ENCODE results near the gene EOGT. TPM values are rescaled to one million over a fixed set of nuclear protein-coding genes. Genes with fewer than 3 reads are reported as not detected.

Gene EOGT
- total RNA-seq, 1 experiment from 2014 or later: 21.0 TPM

DNA sequence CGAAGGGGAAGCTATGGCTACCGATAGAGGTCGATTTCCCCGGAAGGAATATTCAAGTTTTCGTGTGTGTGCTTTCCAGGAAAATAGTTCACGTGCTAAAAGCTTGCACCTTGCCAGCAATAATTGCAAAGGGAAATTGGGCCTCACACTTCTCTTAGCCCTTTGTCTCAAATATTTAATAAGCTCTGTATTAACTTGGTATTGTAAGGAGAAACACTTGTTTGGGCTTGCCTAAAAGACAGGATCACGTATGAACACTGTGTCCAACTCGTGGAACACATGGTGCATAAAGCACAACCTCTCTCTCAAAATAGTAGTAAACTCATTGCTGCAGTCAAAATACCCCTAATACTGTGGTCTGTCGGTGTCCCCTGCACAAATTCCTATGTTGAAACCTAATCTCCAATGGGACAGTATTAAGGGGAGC lies 39.0 kb upstream of the EOGT start:
- no peaks in the 10 kb centered on the region for H3K9me3 Mint-ChIP-seq (ENCODE audit: low read depth, unreplicated experiment)
- TF ChIP-seq, protein P1, sequence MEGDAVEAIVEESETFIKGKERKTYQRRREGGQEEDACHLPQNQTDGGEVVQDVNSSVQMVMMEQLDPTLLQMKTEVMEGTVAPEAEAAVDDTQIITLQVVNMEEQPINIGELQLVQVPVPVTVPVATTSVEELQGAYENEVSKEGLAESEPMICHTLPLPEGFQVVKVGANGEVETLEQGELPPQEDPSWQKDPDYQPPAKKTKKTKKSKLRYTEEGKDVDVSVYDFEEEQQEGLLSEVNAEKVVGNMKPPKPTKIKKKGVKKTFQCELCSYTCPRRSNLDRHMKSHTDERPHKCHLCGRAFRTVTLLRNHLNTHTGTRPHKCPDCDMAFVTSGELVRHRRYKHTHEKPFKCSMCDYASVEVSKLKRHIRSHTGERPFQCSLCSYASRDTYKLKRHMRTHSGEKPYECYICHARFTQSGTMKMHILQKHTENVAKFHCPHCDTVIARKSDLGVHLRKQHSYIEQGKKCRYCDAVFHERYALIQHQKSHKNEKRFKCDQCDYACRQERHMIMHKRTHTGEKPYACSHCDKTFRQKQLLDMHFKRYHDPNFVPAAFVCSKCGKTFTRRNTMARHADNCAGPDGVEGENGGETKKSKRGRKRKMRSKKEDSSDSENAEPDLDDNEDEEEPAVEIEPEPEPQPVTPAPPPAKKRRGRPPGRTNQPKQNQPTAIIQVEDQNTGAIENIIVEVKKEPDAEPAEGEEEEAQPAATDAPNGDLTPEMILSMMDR (IDR thresholded peaks at IDR 0.05; ENCODE audit: unreplicated experiment): no peak
- no peaks in the 10 kb centered on the region for H3K27me3 Mint-ChIP-seq (ENCODE audit: unreplicated experiment)
- DNase-seq: no peak
- intact Hi-C loops (cut with micrococcal nuclease; ENCODE audit: unreplicated experiment): loop anchor here (2.0 kb wide), 1 partner anchor 28 kb away; the partner anchor contains the start of gene UBA3
- no peaks in the 10 kb centered on the region for H3K4me1 Mint-ChIP-seq (ENCODE audit: low read depth, unreplicated experiment)
- H3K36me3 Mint-ChIP-seq (ENCODE audit: insufficient read depth, unreplicated experiment): peaks cover 38% of the 10 kb centered on the region
- H3K4me3 Mint-ChIP-seq (ENCODE audit: low read depth, unreplicated experiment): peak overlapping the region; percentile 97
- no TSS peak for BruUV-seq (replicated peaks)
- CTCF ChIA-PET: interaction anchor here (1.3 kb wide), 1 partner anchor 38 kb away, joined by 3 read pairs; no protein-coding TSS in a partner anchor
- peak overlapping the region; percentile 98 for H3K27ac Mint-ChIP-seq (ENCODE audit: unreplicated experiment)

DNA sequence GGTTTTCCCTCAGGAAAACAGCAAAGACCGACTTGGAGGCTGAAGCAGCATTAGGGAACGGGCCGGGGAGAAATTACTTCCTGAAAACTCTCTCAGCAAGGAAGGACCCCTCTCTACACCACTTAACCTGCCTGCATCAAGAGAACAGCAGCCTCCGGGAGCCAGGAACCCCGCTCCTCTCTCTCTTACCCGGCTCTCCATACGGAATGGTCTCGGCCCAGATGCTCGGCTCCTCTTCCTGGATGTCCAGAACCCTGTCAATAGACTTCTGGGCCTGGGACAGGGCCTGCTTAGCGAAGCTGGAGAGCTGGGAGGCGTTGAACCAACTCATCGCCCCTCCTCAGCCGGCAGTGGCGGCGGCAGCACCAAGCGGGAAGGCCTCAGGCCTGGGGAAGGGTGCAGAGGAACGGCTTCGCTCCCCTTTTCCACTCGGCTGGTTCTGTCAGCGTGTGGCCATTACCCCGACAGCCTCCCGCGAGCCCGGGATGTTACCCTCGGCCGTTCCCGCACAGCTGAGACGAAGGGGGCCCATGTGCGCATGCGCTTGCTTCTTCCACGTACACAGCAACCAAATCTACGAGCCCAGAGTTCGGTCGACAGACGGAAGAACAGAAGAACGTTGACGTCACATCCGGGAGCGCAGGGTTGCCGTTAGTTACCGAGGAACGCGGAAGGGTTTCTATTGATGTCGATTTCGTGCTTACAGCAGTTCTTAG lies 38.4 kb upstream of the EOGT start, which contains the start of gene TMF1:
TSS of gene TMF1 (minus strand) at position 578 of the 716 bp plus-strand sequence. CDS start at position 331, 247 bp downstream.
- BruUV-seq (replicated peaks): no TSS peak
- H3K4me3 Mint-ChIP-seq (ENCODE audit: low read depth, unreplicated experiment): peak within 1 kb of the TSS; percentile 97
- DNase-seq: peak; percentile 96
- H3K9me3 Mint-ChIP-seq (ENCODE audit: low read depth, unreplicated experiment): no peaks in the 10 kb centered on the region
- no peaks in the 10 kb centered on the region for H3K27me3 Mint-ChIP-seq (ENCODE audit: unreplicated experiment)
- H3K36me3 Mint-ChIP-seq (ENCODE audit: insufficient read depth, unreplicated experiment): peaks cover 38% of the 10 kb centered on the region
- CTCF ChIA-PET: interaction anchor here (0.9 to 1.3 kb wide), 2 partner anchors 12 to 38 kb away, joined by 3 read pairs; no protein-coding TSS in a partner anchor
- peak within 1 kb of the TSS; percentile 98 for H3K27ac Mint-ChIP-seq (ENCODE audit: unreplicated experiment)
- intact Hi-C loops (cut with micrococcal nuclease; ENCODE audit: unreplicated experiment): loop anchor here (2.0 kb wide), 1 partner anchor 29 kb away; the partner anchor contains the start of gene UBA3
- H3K4me1 Mint-ChIP-seq (ENCODE audit: low read depth, unreplicated experiment): no peaks in the 10 kb centered on the region
- TF ChIP-seq, protein P1 (IDR thresholded peaks at IDR 0.05; ENCODE audit: unreplicated experiment): no peak

DNA sequence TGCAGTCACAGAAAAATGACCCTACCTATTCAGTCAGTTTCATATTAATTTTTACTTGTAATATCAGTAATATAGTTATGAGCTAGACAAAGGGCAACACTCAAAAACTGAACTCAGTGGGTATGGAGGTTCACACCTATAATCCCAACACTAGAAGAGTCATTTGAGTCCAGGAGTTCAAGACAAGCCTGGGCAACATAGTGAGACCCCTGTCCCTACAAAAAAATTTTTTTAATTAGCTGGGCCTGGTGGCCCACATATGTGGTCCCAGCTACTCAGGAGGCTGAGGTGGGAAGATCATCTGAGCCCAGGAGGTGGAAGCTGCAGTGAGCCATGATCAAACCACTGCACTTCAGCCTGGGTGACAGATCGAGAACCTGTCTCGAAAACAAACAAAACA lies 35.5 kb upstream of the EOGT start:
- no TSS peak for BruUV-seq (replicated peaks)
- Mint-ChIP-seq H3K9me3 (ENCODE audit: low read depth, unreplicated experiment) (no peaks in the 10 kb centered on the region), H3K4me3 (ENCODE audit: low read depth, unreplicated experiment) (no peak overlapping the region), H3K4me1 (ENCODE audit: low read depth, unreplicated experiment) (no peaks in the 10 kb centered on the region), H3K27ac (ENCODE audit: unreplicated experiment) (no peak overlapping the region), H3K36me3 (ENCODE audit: insufficient read depth, unreplicated experiment) (peaks cover 33% of the 10 kb centered on the region), H3K27me3 (ENCODE audit: unreplicated experiment) (no peaks in the 10 kb centered on the region)
- DNase-seq: no peak
- CTCF ChIA-PET: interaction anchor here (0.7 kb wide), 1 partner anchor 269 kb away, joined by 3 read pairs; no protein-coding TSS in a partner anchor
- TF ChIP-seq, protein P1 (IDR thresholded peaks at IDR 0.05; ENCODE audit: unreplicated experiment): no peak
- intact Hi-C loops (cut with micrococcal nuclease; ENCODE audit: unreplicated experiment): no loop called here

DNA sequence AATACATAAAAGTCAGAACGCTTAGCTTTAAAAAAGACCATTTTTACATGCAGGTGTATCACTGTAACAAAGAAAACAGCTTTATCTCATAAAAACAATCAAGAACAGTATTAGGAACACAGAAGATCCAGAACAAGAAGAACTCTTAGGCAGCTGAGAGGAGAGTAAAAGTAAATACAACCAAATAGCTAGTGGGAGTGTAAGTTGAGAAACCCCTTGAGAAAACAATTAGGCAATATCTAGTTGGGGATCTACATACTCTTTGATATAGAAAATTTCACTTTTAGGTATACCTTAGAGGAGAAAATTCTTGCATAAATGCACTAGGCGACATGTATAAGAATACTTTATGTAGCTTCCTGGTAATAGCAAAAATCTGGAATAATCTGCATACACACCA lies 31.1 kb upstream of the EOGT start:
- H3K4me1 Mint-ChIP-seq (ENCODE audit: low read depth, unreplicated experiment): no peaks in the 10 kb centered on the region
- DNase-seq: no peak
- BruUV-seq (replicated peaks): no TSS peak
- H3K27me3 Mint-ChIP-seq (ENCODE audit: unreplicated experiment): no peaks in the 10 kb centered on the region
- TF ChIP-seq, protein P1 (IDR thresholded peaks at IDR 0.05; ENCODE audit: unreplicated experiment): no peak
- CTCF ChIA-PET: no interaction called here
- peaks cover 21% of the 10 kb centered on the region for H3K36me3 Mint-ChIP-seq (ENCODE audit: insufficient read depth, unreplicated experiment)
- no peak overlapping the region for H3K4me3 Mint-ChIP-seq (ENCODE audit: low read depth, unreplicated experiment)
- no peaks in the 10 kb centered on the region for H3K9me3 Mint-ChIP-seq (ENCODE audit: low read depth, unreplicated experiment)
- H3K27ac Mint-ChIP-seq (ENCODE audit: unreplicated experiment): no peak overlapping the region
- intact Hi-C loops (cut with micrococcal nuclease; ENCODE audit: unreplicated experiment): no loop called here
